SK-N-SH (cell line): ENCODE measurements around the gene SOCS3.

Source experiments
- CHD2 ChIP-seq: fragments of 150-350 bp; IDR thresholded peaks from 2 replicates; pipeline ENCODE4 v1.6.1; 2018; ENCODE audit warnings: low read length; ENCODE audit not compliant: partially characterized antibody
- CTCF ChIP-seq: fragments of 200-600 bp; sonication (generic); IDR thresholded peaks from 2 replicates; pipeline ENCODE4 v1.6.1; 2017; ENCODE audit warnings: antibody characterized with exemption, mild to moderate bottlenecking, moderate library complexity
- ELF1 ChIP-seq: IDR thresholded peaks from 2 replicates; pipeline ENCODE4 v1.4.0; 2012
- EZH2phosphoT487 ChIP-seq: fragments of 200-600 bp; sonication (generic); IDR thresholded peaks from 2 replicates; pipeline ENCODE4 v1.6.1; 2017; ENCODE audit warnings: low read depth, mixed run types, mild to moderate bottlenecking, antibody characterized with exemption, moderate library complexity, borderline replicate concordance
- JUND ChIP-seq: IDR thresholded peaks from 2 replicates; pipeline ENCODE4 v1.4.0; 2012
- MAX ChIP-seq: IDR thresholded peaks from 2 replicates; pipeline ENCODE4 v1.4.0; 2012; ENCODE audit warnings: low read depth
- MXI1 ChIP-seq: IDR thresholded peaks from 2 replicates; pipeline ENCODE4 v1.6.1; 2012; ENCODE audit warnings: mild to moderate bottlenecking, low read depth, low read length, improper control_type of control experiment
- NFIC ChIP-seq: IDR thresholded peaks from 2 replicates; pipeline ENCODE4 v1.4.0; 2012; ENCODE audit warnings: borderline replicate concordance
- POLR2AphosphoS5 ChIP-seq: IDR thresholded peaks from 2 replicates; pipeline ENCODE4 v1.6.1; 2012; ENCODE audit warnings: low read depth, low read length
- RFX5 ChIP-seq: IDR thresholded peaks from 2 replicates; pipeline ENCODE4 v1.6.1; 2012; ENCODE audit warnings: mild to moderate bottlenecking, improper control_type of control experiment, low read length

- no peak for TF ChIP-seq NFIC
- no peak for TF ChIP-seq EZH2phosphoT487
- no peak for TF ChIP-seq CTCF
- no peak for TF ChIP-seq RFX5
- no peak for TF ChIP-seq CHD2
- no peak for TF ChIP-seq JUND
- no peak for TF ChIP-seq ELF1
- TF ChIP-seq MAX, result no peak
- no peak for TF ChIP-seq POLR2AphosphoS5
- no peak for TF ChIP-seq MXI1
Measured at GRCh38 chr17:78368854-78369495, 9.1 kb upstream of the SOCS3 start.
